ENCODE results near the gene VWCE. TPM values are rescaled to one million over a fixed set of nuclear protein-coding genes. Genes with fewer than 3 reads are reported as not detected.

The VWCE gene
- total and polyA plus RNA-seq, 9 of the 15 experiments (the other 6 are each of a cell fraction or from before 2014, with no cell fraction given), result 0.06 to 1.6 (median 0.63) TPM; not detected in 1

DNA sequence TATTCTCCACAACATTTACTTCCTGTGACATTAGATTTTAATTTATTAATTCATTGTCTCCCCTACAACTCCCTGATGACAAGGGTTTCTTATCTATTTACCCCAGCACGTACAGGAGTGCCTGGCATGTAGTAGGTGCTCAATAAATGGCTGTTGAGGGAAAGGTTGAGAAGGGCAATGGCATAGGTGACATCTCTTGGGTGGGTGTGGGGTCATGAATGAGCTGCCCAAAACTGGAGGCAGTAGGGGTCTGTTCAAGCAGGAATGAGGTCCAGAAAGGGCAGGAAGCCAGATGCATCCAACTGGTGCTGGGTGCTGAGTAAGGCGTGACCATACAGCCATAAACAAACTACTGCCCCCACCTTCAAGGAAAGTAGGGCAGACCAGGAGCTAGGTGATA is 2.8 kb downstream of the VWCE start:
- intact Hi-C loops (cut with micrococcal nuclease), result no loop called here
- Histone ChIP-seq H3K4me3 (no peak overlapping the region), H3K4me1 (replicated peaks in 1 of 2; ENCODE audit: control insufficient read depth in 2 of 2, insufficient read depth in 2 of 2, low read length in 2 of 2) (peaks cover 15 to 50% of the 10 kb centered on the region in 2 experiments; a peak in 4 of 5 replicates), H4K20me1 (replicated peaks; ENCODE audit: control insufficient read depth, insufficient read depth, low read length) (no peaks in the 10 kb centered on the region), H3K36me3 (ENCODE audit: control insufficient read depth, insufficient read depth, low read length) (peaks cover 6% of the 10 kb centered on the region), H3K79me2 (ENCODE audit: control insufficient read depth, insufficient read depth, low read length) (no peaks in the 10 kb centered on the region), H3K9me3 (replicated peaks; ENCODE audit: control insufficient read depth, insufficient read depth, low read depth, low read length) (0 out of 2 replicates have a peak, but pooled peaks cover 1% of the 10 kb centered on the region), H3K9ac (ENCODE audit: insufficient read depth in 1 of 2, low read depth in 2 of 2, low read length in 2 of 2) (peak overlapping the region in 1 of 2 experiments; percentile 78; a peak in 1 of 4 replicates), H3K9me1 (ENCODE audit: control insufficient read depth, insufficient read depth, low read length) (no peaks in the 10 kb centered on the region), H2AFZ (ENCODE audit: low read depth, low read length) (no peak overlapping the region), H3K4me2 (ENCODE audit: insufficient read depth, low read length) (no peak overlapping the region), H3K27ac (ENCODE audit: extremely low read depth, low read depth, low read length) (no peak overlapping the region; the same call in 2 of the 3 replicates), H3K27me3 (ENCODE audit: control insufficient read depth in 2 of 2, insufficient read depth in 2 of 2, low read length in 2 of 2) (no peaks in the 10 kb centered on the region)
- ATAC-seq, result 0 out of 3 replicates have a peak, but pooled peaks have one; percentile 9
- POLR2A ChIA-PET, result interaction anchor here (0.6 kb wide), 1 partner anchor 19 kb away, joined by 4 read pairs; no protein-coding TSS in a partner anchor
- CTCF ChIA-PET (ENCODE audit: low intra/inter-chr PET ratio), result no interaction called here
- in situ Hi-C loops (cut with MboI), result no loop called here
- DNase-seq (ENCODE audit: extremely low read depth in 1 of 4, low spot score in 3 of 4), result peak in 2 of 4 experiments; percentile 30 to 34
- no peak for TF ChIP-seq KAT8 (IDR thresholded peaks at IDR 0.05; ENCODE audit: low read depth)
- TF ChIP-seq BCL6 (CRISPR knock-in tag; IDR thresholded peaks at IDR 0.05), result no peak
- TF ChIP-seq PHB2 (IDR thresholded peaks at IDR 0.05; ENCODE audit: low read depth), result no peak
- TF ChIP-seq GABPB2 (CRISPR knock-in tag; conservative IDR thresholded peaks at IDR 0.05), result no peak
- no peak for TF ChIP-seq SP1 (CRISPR knock-in tag; IDR thresholded peaks at IDR 0.05)
- 0 out of 3 replicates have a peak, but pooled peaks of 1 of the 2 experiments have one; percentile 15 for TF ChIP-seq CBX3 (IDR thresholded peaks at IDR 0.05; ENCODE audit: borderline replicate concordance in 1 of 2, low read length in 2 of 2)
- TF ChIP-seq MLLT1 (IDR thresholded peaks at IDR 0.05), result no peak
- no peak for TF ChIP-seq ZZZ3 (IDR thresholded peaks at IDR 0.05)
- peak; percentile 25 for TF ChIP-seq RBM25 (IDR thresholded peaks at IDR 0.05; ENCODE audit: low read depth, low read length, severe bottlenecking)
- no peak for TF ChIP-seq SPI1 (IDR thresholded peaks at IDR 0.05; ENCODE audit: borderline replicate concordance, low read depth, low read length)
- TF ChIP-seq ARID1B (IDR thresholded peaks at IDR 0.05), result peak; percentile 10; the same call in 1 of the 2 replicates
- 0 out of 2 replicates have a peak, but pooled peaks have one; percentile 20 for TF ChIP-seq CBFA2T3 (IDR thresholded peaks at IDR 0.05)
- TF ChIP-seq, protein P1, sequence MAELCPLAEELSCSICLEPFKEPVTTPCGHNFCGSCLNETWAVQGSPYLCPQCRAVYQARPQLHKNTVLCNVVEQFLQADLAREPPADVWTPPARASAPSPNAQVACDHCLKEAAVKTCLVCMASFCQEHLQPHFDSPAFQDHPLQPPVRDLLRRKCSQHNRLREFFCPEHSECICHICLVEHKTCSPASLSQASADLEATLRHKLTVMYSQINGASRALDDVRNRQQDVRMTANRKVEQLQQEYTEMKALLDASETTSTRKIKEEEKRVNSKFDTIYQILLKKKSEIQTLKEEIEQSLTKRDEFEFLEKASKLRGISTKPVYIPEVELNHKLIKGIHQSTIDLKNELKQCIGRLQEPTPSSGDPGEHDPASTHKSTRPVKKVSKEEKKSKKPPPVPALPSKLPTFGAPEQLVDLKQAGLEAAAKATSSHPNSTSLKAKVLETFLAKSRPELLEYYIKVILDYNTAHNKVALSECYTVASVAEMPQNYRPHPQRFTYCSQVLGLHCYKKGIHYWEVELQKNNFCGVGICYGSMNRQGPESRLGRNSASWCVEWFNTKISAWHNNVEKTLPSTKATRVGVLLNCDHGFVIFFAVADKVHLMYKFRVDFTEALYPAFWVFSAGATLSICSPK (IDR thresholded peaks at IDR 0.05; ENCODE audit: borderline replicate concordance), result no peak
- TF ChIP-seq ARHGAP35 (IDR thresholded peaks at IDR 0.05; ENCODE audit: partially characterized antibody), result no peak
- no TSS peak for BruUV-seq (replicated peaks)
- WGBS (ENCODE audit: insufficient coverage, low coverage, missing lambda C conversion rate), result 46% methylated on average over 2 of the region's 2 CpGs
- no peak for FAIRE-seq
